ENCODE data around the gene CPEB1.

The CPEB1 gene

GRCh38 chr15:82585072-82585471 lies 62.1 kb downstream of the CPEB1 start:
- no peak for DNase-seq

DNA sequence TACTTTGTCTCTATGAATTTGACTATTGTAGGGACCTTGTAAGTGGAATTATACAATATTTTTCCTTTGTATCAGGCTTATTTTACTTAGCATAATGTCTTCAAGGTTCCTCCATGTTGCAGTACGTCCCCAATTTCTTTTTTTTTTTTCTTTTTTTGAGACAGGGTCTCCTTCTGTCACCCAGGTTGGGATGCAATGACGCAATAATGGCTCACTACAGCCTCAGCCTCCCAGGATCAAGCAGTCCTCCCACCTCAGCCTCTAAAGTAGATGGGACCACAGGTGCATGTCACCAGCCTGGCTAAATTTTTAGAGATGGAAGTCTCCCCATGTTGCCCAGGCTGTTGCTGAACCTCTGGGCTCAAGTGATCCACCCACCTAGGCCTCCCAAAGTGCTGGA lies 66.5 kb downstream of the CPEB1 start:
- DNase-seq: no peak

DNA sequence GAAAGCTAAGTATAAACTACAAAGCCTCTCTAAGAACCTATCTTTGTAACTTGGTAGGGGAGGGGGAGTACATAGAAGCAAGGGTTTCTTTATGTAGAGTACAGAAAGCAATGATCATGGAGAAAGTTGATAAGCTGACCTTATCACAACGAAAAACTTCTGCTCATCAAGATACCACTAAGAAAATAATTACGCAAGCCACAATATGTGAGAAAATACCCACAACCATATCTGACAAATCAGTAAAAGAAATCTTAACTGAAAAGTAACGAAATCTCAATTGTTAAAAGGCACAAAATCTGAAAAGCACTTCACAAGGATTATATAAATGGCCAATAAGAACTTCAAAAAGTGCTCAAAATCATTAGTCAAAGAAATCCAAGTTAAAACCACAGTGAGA lies 71.8 kb downstream of the CPEB1 start:
- DNase-seq: no peak

DNA sequence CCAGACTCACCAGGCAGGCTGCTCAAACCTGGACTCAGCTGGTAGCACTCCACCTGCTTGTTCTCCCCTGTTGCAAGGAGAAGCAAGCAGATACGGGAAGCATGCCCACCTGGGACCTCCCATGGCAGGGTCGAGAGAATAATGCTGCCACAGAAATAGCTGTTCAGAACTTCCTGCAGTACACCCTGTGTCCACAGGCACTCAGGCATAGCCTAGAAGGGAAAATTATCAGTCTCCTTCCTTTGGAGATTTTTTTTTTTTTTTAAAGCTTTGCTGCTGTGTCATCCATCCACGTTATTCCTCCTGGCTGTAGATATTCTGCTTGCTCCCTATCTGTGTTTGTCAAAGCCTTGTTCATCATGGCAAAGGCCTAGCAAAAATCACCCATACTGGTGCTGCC lies 74.2 kb downstream of the CPEB1 start:
- no peak for DNase-seq

DNA sequence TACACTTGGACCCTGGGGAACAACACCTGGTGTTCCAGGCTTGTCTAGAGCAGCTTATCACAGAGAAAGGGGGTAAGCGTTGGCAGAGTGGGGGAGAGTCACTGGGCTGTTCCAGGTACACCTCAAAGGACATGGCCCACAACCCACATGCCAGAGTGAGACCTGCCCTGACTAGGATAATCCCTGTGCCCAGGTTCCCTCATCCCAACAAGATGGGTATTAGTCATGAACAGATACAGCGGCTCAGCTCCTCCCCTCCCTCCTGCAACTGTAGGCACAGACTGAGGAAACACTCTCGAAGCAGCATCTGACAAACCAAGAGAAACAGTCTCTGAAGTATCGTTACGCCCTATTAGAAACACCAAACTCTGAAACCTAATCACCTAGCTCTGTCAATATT lies 74.9 kb downstream of the CPEB1 start:
- DNase-seq: no peak

DNA sequence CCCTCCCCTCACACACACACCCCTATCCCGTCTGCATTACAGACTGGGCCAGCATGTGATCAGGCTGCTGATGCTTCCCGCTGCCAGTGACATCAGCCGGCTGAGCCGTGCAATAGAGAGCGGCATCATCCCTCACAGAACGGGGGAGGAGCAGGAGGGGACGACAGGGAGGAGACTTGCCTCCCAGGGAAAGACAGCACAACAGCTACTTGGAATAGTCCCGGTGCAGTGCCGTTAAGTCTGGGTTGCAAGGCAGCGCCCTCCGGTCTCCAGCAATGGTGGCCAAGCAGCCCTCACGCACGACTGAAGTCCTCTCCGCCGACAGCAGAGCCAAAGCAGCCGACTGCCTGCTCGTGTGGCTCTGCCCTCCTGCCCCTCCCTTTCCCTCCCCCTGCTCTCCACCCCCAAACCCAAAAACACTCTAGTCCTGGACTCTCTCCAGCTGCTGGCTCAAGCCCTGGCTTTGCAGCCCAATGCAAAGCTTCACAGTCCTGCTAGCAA lies 75.4 kb downstream of the CPEB1 start:
- no peak for DNase-seq

DNA sequence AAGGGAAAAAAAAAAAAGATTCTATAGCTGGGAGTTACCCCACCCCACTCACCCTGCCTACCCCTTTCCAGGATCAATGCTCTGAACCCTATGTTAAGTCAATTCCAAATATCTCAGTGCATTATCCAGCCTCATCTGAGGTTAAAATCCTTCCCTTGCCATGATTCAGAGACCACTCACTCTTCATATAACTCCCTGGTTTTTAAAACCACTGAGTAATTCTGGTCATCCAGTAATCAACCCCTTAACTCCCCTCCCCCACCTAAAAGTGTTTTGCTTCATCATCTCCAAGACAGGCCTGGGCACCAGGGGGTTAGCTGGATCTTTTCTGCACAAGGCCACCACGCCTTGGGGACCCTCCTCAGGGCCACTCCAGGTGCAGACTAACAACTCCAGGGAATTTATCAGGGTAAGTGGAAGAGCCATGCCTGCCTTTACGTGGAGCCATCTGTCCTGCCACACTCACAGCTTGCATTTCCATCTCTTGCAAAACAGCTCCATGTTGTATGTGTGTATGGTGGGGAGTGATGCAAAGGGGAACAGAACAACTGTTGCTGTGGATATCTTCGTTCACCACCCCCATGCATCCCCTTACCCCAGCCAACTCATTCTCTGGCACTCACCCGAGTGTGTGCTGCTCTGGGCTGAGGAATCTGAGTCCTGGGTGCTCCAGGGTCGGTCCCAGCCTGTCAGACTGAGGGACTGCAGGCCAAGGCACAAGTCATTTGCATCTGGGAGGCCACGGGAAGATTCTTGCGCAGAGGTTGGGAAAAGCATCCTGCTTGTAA lies 76.2 kb downstream of the CPEB1 start:
- DNase-seq: no peak

DNA sequence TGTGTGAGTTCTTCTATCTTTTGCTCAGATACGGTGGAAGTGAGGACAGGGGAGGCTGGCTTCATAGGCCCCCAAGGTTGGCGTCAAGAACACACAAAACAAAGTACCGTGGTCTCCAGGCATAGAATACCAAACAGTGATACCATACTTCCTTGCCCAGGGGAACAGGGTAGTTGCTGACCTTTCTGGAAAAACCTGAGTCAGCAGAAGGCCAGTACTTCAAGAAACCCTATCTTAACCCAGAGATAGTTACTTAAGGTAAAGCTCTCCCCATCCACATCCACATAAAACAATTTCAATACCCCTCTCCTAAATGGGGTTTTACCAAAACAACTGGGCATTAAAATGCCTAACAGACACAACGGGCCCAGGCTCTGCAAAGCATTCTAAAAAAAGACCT lies 77.3 kb downstream of the CPEB1 start:
- DNase-seq: no peak

GRCh38 chr15:82568986-82569385 lies 78.2 kb downstream of the CPEB1 start:
- no peak for DNase-seq

GRCh38 chr15:82567661-82568060 lies 79.5 kb downstream of the CPEB1 start:
- no peak for DNase-seq

DNA sequence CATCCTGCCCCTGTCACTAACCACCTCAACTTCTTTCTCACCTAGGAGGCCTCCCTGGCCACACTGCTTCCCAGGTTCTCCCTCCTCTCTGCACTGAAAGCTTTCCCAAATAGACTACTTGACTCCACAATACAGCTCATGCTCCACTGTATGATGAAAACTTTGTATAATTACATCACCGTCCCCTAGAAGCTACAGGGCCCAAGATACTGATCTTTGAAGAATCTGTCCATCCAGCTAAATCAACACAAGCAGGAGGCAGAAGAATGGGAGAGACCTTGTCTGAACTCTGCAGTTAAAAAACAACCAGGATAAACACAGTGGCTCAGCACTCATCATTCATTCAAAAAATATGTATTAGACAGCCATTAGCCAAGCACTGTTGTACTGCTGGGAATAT lies 80.5 kb downstream of the CPEB1 start:
- DNase-seq: no peak

DNA sequence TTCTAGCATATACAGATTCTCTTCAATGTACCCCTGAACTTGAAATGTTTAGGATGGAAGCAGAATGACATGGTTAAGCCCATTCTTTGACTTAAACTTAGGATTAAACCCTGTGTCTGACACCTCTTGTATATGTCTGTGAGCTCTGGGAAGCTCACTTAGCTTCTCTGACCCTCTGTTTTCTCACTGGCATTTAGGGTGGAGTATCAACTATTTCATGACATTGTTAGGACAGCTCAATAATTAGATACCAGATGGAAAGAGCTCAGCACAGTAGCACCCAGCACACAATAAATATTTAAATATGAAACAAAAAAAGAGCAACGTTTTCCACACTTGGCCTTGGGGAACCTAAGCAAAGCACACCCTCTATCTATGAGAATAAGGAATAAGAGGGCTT lies 88.7 kb downstream of the CPEB1 start:
- DNase-seq: no peak

- no peak for DNase-seq
Measured at GRCh38 chr15:82556315-82557035, 90.7 kb downstream of the CPEB1 start.

DNA sequence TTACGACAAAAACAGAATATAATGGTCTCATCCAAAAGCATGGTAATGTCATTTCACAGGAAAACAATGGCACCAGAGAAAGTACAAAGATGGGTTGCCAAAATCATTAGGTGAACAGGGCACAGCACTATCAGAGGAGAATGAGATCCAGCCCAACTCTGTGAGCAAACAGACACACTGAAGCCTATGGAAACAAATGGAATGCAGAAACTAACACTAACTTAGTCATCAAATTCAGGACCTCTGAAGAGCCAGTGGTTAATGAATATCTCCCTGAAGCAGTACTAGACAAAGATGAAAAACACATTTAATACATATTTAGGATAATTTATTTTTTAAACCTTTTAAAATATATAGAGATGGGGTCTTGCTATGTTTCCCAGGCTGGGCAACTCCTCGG lies 92.3 kb downstream of the CPEB1 start:
- no peak for DNase-seq

DNA sequence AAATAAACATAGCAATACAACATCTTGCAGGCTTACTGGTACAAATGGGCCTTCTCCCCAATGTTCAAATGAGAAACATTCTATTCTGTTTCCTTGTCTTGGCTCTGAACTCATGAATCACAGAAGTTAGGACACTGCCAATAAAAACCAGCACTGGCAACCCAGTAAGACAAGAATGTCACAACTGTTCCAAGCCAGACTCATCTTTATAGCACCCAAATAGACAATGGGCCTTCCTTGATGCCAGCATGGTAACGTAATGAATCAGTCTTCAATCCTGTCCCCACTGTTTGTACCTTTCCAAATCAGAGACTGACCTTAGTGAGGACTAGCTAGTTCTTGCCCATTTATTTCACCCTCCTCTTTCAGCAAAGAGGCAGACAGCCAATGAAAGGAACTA lies 92.8 kb downstream of the CPEB1 start:
- DNase-seq: no peak

DNA sequence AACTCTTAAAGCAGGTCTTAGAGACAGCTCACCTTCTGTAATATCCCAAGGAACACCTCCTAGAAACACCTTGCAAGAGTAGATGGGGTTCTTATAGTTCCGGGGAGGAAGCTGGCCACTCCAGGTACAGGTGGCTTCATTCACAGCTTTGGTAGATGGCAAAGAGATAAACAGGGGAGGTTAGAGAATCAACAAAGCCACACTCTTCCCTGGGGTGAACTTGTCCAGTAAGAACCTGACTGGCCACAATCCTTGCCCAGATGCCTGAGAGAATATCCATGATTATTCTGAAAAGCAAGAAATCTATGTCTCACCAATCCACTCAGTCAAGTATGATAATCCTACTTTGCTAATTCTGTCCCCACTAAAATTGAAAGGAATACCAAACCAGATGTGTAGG lies 93.3 kb downstream of the CPEB1 start:
- no peak for DNase-seq

DNA sequence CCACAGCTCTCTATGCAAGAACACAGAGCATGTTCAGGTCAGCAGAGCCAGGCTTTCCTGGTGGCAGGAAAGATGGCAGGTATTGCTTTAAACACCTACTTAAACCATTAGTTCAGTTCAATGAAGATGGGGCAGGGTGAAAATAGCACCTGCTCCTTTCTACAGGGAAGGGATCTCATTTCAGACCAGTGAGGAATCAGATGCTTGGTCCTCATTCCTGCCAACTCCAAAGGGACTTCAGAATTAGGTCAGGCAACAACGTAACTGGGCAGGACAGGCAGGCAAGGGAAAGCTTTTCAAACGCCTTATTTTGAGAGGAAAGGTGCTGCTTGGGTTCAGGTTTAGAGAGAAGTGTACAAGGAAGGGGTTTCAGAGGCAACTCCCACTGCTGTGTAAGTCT lies 94.3 kb downstream of the CPEB1 start:
- no peak for DNase-seq

- DNase-seq: no peak
Measured at GRCh38 chr15:82551646-82552247, 95.4 kb downstream of the CPEB1 start.

DNA sequence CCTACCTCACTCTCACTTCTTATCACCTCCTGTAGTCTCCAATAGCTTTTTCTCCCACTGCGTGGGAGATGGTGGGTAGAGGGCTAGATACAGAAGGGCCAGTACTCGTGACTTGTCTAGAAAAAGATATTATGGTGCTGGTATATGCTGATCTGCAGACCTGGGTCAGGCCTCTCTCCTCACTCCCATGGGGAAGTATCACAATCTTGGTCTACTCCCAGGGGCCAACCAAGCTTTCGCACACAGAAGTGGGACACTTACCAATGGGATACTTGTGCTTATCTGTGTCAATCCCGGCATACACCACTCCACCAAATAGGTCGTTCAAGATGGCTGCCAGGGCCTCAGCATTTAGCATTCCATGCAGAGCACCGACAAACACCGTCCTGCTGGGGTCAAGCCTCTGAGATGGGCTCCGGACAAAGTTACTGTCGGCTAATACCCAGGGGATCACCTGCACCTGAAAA lies 97.9 kb downstream of the CPEB1 start:
- DNase-seq: no peak

- no peak for DNase-seq
Measured at GRCh38 chr15:82548700-82549099, 98.5 kb downstream of the CPEB1 start.

DNA sequence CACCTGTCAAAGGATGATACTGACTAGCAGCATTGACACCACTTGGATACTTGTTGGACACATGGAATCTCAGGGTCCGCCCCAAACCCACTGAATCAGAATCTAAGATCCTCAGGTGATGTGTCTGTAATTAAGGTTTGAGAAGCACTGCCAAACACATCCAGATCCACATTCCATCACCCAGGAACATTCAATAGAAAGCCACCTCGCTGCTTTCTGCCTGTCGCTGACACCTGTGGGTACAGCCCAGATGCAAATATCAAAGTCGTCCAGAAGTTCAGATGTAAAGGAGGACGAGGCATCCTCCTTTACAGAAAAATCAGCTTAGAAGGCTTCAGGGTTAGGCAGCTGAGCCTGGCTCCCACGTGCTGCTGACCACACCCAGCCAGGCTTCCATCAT lies 101.7 kb downstream of the CPEB1 start:
- no peak for DNase-seq

- no peak for DNase-seq
Measured at GRCh38 chr15:82545002-82545401, 102.2 kb downstream of the CPEB1 start.

GRCh38 chr15:82544431-82544830 lies 102.7 kb downstream of the CPEB1 start:
- no peak for DNase-seq

DNA sequence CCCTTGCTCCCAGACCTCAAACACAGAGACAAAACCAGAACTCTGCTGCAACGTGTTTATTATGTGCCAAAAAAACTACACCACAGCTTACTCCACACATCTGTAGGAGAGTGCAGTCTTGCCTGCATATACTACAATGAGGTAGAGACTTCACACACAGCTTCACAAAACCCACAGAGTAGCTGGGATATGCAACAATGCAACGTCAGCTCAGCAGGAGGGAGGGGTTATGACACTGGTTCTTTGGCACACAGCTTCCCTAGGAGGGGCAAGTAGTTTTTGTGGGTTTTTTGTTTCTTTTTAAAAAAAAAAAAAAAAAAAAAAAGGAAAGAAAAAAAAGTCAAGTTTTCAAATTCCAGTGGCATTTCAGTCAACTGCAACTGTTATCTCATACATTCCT lies 104.0 kb downstream of the CPEB1 start:
- no peak for DNase-seq
